Measurements from ENCODE around the gene PRKCA. TPM values are rescaled to one million over a fixed set of nuclear protein-coding genes. Genes with fewer than 3 reads are reported as not detected.

Gene PRKCA
- total RNA-seq, 2 donors from 2014 or later: 6.5 to 6.6 TPM

DNA sequence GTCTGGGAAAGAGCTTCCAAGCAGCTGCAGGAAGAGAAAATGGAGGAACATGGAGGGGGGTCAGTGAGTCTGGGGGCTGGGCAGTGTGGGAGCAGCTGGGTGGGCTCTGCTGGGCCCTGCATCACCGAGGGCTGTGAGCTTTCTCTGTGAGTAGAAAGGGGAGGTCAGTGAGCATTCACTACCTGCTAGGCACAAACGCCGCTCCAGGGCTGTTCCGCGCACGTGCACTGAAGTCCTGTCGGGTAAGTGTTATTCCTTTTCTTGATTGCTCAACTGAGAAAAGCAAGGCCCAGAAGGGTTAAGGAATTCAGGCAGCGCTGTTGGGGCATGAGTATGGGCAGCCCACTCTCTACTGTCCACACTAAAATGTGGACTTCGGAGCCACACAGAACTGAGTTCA lies 537.2 kb downstream of the PRKCA start:
- TF ChIP-seq POLR2A (IDR thresholded peaks at IDR 0.05): no peak
- no peak for TF ChIP-seq CTCF (IDR thresholded peaks at IDR 0.05)
- ATAC-seq: no peak
- H3K4me1 ChIP-seq: peaks cover 6% of the 10 kb centered on the region
- no peak overlapping the region for H3K27ac ChIP-seq
- intact Hi-C loops (cut with DNase I): loop anchor here (10.0 kb wide), 1 partner anchor 45 kb away; no protein-coding TSS in a partner anchor
- H3K4me3 ChIP-seq: no peak overlapping the region
- 86 to 92% methylated on average over 3 to 9 of the region's 9 CpGs for WGBS, 2 donors
- H3K9me3 ChIP-seq: no peaks in the 10 kb centered on the region
- peaks cover 0 to 9% of the 10 kb centered on the region in 2 donors for H3K27me3 ChIP-seq
- H3K36me3 ChIP-seq (replicated peaks in 1 of 2; ENCODE audit: insufficient read depth in 1 of 2, low read depth in 2 of 2): no peaks in the 10 kb centered on the region
- no peak for DNase-seq

DNA sequence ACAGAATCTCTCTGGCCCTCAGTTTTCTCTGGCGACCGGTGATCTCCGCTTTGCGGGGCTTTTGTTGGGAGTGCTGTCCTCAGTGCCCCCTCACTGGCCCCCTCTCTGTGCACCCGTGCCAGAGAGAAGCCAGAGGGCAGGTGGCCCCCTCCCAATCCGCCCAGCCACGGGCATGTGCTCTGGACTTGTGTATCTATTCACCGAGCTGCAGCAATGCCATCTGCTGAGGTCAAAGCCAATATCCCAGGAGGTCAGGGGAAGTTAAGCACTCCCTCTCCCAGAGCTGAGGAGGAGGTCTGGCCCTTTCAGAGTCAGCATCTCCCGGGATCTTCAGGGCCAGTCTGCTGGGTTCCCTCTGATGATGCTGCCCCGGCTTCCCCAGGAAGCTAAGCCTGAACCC lies 537.6 kb downstream of the PRKCA start:
- DNase-seq: no peak
- WGBS, 2 donors: 77 to 82% methylated on average over 7 to 10 of the region's 10 CpGs

DNA sequence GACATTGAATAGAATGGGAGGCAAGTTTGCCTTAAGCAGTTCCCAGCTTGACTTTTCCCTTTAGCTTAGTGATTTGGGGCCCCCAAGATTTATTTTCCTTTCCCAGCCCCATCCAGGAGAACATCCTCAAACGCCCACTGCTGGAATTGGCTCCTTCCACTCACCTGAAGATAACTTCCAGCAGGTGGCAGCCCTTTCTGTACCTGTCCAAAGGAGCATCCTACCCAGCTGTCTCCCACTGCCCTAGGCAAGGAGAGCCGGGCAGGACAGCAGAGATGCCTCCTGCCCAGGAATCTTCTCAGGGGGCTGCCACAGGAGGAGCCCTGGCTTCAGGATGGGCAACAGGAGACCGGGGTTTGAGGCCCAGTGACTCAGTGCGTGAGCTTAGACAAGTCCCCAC lies 538.9 kb downstream of the PRKCA start:
- DNase-seq: no peak
- Histone ChIP-seq H3K27ac (no peak overlapping the region), H3K4me1 (no peaks in the 10 kb centered on the region), H3K9me3 (no peaks in the 10 kb centered on the region), H3K36me3 (replicated peaks in 1 of 2; ENCODE audit: insufficient read depth in 1 of 2, low read depth in 2 of 2) (no peaks in the 10 kb centered on the region), H3K4me3 (no peak overlapping the region), H3K27me3 (no peaks in the 10 kb centered on the region)
- intact Hi-C loops (cut with DNase I): loop anchor here (10.0 kb wide), 1 partner anchor 47 kb away; no protein-coding TSS in a partner anchor
- 42 to 48% methylated on average over 4 of the region's 4 CpGs for WGBS, 2 donors
- ATAC-seq: no peak
- TF ChIP-seq CTCF (IDR thresholded peaks at IDR 0.05) (no peak), POLR2A (IDR thresholded peaks at IDR 0.05) (no peak)

More for the DNA sequence above, 537.6 kb downstream of the PRKCA start:
- no peak for TF ChIP-seq POLR2A (IDR thresholded peaks at IDR 0.05)
- no peak for TF ChIP-seq CTCF (IDR thresholded peaks at IDR 0.05)
- Histone ChIP-seq H3K27me3 (peaks cover 0 to 5% of the 10 kb centered on the region in 2 donors), H3K4me3 (no peak overlapping the region), H3K36me3 (replicated peaks in 1 of 2; ENCODE audit: insufficient read depth in 1 of 2, low read depth in 2 of 2) (no peaks in the 10 kb centered on the region), H3K4me1 (peaks cover 2% of the 10 kb centered on the region), H3K9me3 (no peaks in the 10 kb centered on the region), H3K27ac (no peak overlapping the region)
- no peak for ATAC-seq
- intact Hi-C loops (cut with DNase I): loop anchor here (10.0 kb wide), 1 partner anchor 45 kb away; no protein-coding TSS in a partner anchor

- intact Hi-C loops (cut with DNase I): loop anchor here (10.0 kb wide), 1 partner anchor 47 kb away; no protein-coding TSS in a partner anchor
- Histone ChIP-seq H3K36me3 (replicated peaks in 1 of 2; ENCODE audit: insufficient read depth in 1 of 2, low read depth in 2 of 2) (no peaks in the 10 kb centered on the region), H3K4me3 (no peak overlapping the region), H3K27ac (no peak overlapping the region), H3K27me3 (no peaks in the 10 kb centered on the region), H3K4me1 (no peaks in the 10 kb centered on the region), H3K9me3 (no peaks in the 10 kb centered on the region)
- no peak for ATAC-seq
- DNase-seq: no peak
- no peak for TF ChIP-seq CTCF (IDR thresholded peaks at IDR 0.05)
- TF ChIP-seq POLR2A (IDR thresholded peaks at IDR 0.05): no peak
- 70 to 72% methylated on average over 2 to 3 of the region's 4 CpGs for WGBS, 2 donors
These were observed 539.3 kb downstream of the PRKCA start for GRCh38 chr17:66841744-66842143.

- ATAC-seq (no peak), DNase-seq (no peak)
- H3K27ac ChIP-seq: no peak overlapping the region
- TF ChIP-seq POLR2A (IDR thresholded peaks at IDR 0.05) (no peak), CTCF (IDR thresholded peaks at IDR 0.05) (no peak)
- intact Hi-C loops (cut with DNase I): loop anchor here (10.0 kb wide), 1 partner anchor 48 kb away; no protein-coding TSS in a partner anchor
- WGBS, 2 donors: 78 to 92% methylated on average over 5 of the region's 5 CpGs
- H3K4me3 ChIP-seq: no peak overlapping the region
- no peaks in the 10 kb centered on the region for H3K4me1 ChIP-seq
- no peaks in the 10 kb centered on the region for H3K27me3 ChIP-seq
- H3K9me3 ChIP-seq: no peaks in the 10 kb centered on the region
- H3K36me3 ChIP-seq (replicated peaks in 1 of 2; ENCODE audit: insufficient read depth in 1 of 2, low read depth in 2 of 2): no peaks in the 10 kb centered on the region
These were observed 540.1 kb downstream of the PRKCA start for GRCh38 chr17:66842505-66842904.
